GM19043 (cell line): ENCODE measurements around the gene C6orf118.

Source experiments
- ATAC-seq: cut with Tn5 transposase; IDR thresholded peaks from one replicate; pipeline ENCODE4 v1.9.1; 2021; ENCODE audit warnings: low read depth; ENCODE audit not compliant: unreplicated experiment

The C6orf118 gene

GRCh38 chr6:165308926-165309731, at the start of gene C6orf118:
Gene C6orf118, minus strand, starts transcription at chr6:165309605. Its CDS starts 19 bp downstream, at chr6:165309586.
- no peak for ATAC-seq

DNA sequence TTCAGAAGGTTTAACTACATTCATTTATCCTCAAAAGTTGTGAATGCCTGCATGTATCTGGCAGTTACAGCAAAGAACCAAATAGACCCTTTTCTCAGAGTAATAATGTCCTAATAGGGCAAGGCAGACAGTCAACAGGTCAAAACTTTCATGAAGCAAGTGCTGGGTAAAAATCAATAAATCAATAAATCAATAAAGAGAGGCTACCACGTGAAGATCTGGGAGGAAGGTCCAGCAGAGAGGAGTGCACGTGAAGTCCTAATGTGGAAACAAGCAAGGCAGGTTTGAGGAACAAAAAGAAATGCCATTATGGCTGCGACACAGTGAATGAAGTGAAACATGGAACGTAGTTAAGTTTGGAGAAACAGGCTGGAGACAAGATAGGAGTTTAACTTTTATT, 36.3 kb upstream of the C6orf118 start:
- ATAC-seq, result no peak

DNA sequence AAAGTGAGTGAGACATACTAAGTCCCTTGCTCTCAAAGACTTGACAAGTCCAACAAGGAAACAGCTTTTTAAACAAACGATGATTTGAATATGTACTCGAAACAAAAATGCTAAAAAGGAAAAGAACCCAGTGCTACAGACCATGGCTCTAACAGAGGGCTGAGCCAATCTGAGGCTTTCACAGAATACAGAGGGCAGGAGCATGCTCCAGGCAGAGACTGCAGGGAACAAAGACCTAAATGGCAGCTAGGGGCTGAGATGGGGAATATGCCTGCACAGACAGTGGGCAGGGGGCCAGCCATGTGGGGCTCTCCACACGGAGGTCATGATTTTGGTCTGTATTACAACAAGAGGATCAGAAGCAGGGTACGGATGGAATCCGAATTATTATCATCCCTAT, 31.1 kb upstream of the C6orf118 start:
- no peak for ATAC-seq

DNA sequence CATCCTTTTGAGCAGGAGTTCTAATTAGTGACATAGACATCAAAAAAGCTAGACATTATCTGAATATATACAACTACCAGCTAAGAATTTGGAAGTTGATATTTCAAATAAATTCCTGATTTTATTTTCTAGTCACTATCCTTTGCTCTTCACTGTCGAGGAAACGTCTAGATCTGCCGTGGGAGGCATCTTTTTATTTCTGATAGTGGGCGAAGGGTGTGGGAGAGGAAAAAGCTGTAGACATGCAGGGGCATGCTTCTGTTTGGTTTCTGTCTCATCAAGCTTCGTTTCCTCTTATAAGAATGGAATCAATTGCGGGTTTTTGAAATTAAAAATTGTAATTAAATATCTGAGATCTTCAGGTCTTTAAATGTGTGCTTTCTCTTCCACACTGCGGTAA, 16.2 kb upstream of the C6orf118 start:
- ATAC-seq, result no peak

GRCh38 chr6:165321555-165322145, 12.2 kb upstream of the C6orf118 start:
- no peak for ATAC-seq

DNA sequence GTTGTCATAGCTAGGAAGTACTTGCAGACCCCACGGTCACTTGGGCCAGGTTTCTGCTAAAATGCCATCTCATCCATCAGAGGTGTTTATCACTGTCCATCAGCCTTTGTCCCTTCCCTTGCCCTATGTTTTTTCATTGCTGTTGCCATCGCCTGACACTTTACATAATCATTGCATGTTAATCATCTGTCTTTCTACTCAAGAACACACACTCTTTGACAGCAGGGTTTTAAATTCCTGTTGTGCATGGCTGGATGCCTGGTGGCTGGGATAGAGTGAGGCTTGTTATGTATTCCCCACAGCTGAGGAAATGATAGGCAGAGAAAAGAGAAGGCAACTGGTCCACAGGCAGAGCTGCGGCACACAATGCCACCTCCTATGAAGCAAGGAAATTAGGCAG, 11.7 kb upstream of the C6orf118 start:
- ATAC-seq, result no peak

- no peak for ATAC-seq
Measured at GRCh38 chr6:165317723-165318122, 8.3 kb upstream of the C6orf118 start.

DNA sequence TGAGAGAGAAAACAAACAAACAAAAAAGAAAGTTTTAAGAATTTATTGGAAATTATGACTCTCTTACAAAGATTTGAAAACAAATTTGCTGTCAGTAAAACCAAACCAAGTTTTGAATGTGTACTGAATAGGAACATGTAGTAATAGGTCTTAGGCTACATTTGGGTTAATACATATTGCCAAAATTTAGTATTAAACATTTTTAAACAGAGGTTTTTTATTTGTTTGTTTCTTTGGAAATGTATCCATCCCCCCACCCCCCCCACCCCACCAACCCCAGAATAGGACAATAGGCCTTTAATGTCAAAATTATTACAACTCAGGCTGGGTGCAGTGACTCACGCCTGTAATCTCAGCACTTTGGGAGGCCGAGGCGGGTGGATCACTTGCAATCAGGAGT, 2.5 kb downstream of the C6orf118 start:
- no peak for ATAC-seq

DNA sequence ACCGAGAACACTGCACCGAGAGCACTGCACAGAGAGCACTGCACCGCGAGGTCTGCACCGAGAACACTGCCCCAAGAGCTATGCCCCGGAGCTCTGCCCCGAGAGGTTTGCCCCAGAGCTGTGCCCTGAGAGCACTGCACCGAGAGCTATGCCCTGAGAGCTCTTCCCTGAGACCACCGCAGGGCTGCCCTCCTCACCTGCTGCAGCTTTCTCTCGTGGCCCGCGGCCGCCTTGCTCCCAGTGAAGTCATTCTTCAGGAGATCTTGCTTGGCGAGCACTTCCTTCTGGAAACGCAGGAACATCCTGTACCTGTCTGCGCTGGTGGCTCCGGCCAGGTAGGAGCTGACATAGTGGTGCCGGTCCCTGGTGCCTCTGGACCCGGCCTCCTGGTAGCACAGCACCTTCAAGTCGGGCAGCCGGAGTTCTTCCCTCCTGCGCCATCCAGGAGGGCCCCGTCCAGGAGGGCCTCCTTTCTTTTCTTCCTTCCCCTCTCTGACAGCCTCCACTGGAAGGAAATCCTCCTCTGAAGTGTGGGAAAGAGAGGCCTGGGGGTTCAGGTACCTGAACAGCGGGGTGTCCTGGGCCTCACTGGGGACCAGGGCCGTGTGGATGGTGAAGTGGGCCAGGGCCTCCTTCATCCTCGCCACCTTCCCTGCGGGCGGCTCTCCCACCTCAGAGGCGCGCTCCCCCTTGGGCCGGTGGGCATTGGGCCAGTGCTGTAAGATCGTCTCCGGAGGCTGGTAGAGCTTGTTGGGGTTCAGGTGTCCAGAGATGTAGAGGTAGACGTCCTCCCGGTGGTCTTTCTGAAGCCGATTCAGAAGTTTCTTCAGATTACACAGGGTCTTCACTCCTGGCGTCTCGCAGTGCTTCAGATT, 7.8 kb downstream of the C6orf118 start:
- ATAC-seq, result no peak

DNA sequence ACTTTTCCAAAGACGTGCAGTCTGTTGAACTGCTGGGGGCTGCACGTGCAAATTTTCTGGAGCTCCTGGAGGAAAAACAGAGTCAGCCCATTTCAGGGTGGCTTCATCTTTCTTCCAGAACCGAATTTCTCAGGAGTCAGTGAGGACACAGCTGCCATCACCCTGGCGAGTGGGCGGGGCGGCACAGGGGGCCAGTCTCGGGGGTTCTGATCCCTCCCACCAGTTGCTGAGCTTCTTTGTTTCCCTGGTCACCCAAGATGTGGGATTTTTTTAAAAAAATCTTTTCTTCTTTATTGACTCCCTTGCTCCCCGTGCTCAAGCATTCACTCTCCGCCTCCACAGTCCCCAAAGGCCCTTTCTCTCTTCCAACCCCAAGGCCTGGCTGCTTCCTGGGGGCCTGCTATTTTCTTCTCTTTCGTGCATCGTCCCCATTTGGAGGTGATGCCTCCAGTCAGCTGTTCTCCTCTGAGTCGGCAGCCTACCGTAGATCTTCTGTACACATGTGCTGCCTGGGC, 8.9 kb downstream of the C6orf118 start:
- ATAC-seq, result no peak

GRCh38 chr6:165298875-165299274, 10.5 kb downstream of the C6orf118 start:
- no peak for ATAC-seq

- no peak for ATAC-seq
Measured at GRCh38 chr6:165298402-165298801, 11.0 kb downstream of the C6orf118 start.

DNA sequence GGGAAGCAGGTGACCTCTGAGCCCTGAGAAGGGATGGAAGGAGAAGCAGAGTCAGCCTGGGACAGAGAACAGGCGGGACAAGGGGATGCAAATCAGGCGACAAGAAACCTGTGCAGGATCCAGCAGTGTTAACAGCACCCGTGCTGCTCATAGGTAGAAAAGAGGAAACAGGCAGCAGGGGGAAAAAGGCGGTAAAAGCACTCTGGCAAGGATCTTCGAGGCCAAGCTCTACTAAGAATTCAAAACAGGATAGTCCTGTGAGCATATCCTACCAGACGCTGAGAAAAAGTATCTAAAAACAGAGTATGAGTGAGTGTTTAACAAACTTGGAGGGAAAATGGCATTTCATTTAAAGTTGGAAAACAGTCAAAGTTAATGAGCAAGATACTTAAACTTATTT, 16.7 kb downstream of the C6orf118 start:
- no peak for ATAC-seq

DNA sequence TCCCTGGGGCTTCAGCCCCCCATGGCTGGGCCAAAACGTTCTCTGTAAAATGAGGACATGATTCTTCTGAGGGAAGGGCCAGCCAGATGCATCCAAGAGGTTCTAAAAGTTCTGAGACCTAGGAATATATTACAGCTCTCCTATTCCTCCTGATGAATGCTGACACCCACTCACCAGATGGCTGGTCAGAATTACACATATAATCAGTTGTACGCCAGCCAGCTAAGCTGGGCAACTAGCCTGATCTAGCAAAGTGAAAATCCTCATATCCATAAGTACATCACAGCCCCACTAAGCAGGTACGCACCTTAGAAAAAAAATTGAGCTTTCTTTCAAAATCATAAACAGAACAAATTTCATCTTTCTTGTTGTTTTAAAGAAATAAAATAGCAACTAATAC, 34.8 kb downstream of the C6orf118 start:
- no peak for ATAC-seq

DNA sequence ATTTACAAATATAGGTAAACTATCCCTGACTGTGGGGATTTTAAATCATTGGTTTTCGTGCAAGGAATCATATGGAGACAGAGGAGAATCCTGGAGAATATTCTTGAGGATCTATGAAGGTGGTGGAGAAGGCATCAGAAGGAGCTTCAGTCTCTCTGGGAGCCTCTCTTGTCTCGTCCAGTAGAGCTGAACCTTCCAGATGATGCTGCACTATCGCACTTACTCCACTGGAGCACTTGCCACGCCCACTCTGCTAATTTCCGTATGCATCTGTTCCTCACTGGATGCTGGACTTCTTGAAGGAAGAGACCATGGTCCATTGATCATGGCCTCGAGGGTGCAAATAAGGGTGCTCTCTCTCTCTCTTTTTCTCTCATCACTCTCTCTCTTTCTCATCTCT, 36.8 kb downstream of the C6orf118 start:
- ATAC-seq, result no peak

- no peak for ATAC-seq
Measured at GRCh38 chr6:165268987-165269386, 40.4 kb downstream of the C6orf118 start.

- ATAC-seq, result no peak
Measured at GRCh38 chr6:165266621-165267020, 42.8 kb downstream of the C6orf118 start.

DNA sequence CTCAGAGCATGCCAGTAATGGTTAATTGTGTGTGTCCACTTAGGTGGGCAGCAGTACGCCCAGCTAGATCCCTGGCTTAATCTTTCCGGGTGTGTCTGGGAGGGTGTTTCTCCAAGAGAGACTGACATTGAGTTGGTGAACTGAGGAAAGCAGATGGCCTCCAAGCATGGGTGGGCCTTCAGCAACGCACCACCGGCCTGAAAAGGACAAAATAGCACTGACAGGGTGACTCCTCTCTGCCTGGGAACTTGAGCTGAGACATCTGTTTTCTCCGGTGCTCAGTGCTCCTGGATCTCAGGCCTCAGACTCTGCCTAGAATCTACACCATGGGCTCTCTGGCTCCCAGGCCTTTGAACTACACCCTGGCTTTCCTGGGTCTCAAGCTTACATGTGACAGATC, 43.2 kb downstream of the C6orf118 start:
- no peak for ATAC-seq

GRCh38 chr6:165260462-165260861, 48.9 kb downstream of the C6orf118 start:
- no peak for ATAC-seq

- ATAC-seq, result no peak
Measured at GRCh38 chr6:165249808-165250207, 59.6 kb downstream of the C6orf118 start.

DNA sequence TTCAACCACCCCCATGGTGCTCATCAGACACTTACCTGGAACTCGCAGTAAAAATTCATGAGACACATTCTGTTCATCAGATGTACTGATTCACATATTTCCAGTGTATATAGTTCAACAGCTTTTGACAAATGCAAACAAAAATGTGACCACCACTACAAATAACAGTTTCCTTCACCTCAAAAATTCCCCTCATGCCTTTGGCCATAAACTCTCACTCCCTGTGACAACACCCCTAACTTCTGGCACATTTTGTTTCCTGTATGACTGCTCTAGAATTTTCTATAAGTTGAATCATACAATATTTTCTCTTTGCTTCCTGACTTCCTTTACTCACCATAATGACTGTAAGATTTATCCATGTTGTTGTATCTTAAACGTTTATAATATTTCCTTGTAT, 63.7 kb downstream of the C6orf118 start:
- ATAC-seq, result no peak
